Upper lobe of left lung (tissue), 4 donors: ENCODE results near the gene NRDC.

Experiments
- CTCF ChIP-seq, 6 experiments: fragments of 450-650 bp in 4 of 6; fragments of 200-600 bp in 2 of 6; sonication (generic) in 2 of 6; IDR thresholded peaks; one replicate each; pipeline ENCODE4 v1.5.1; 2016 to 2019; ENCODE audit warnings: antibody characterized with exemption in 6 of 6
- EP300 ChIP-seq, 4 donors: sonication (generic); formaldehyde crosslinking; IDR thresholded peaks; one replicate each; pipeline ENCODE4 v1.5.1; 2017; ENCODE audit warnings: antibody characterized with exemption in 4 of 4, control low read depth in 2 of 4
- POLR2A ChIP-seq, 4 donors: fragments of 450-650 bp; IDR thresholded peaks; one replicate each; pipeline ENCODE4 v1.5.1; 2016 to 2017; ENCODE audit warnings: antibody characterized with exemption in 4 of 4, mild to moderate bottlenecking in 2 of 4

GRCh38 chr1:51920130-51920529, 41.6 kb upstream of the NRDC start:
- no peak for TF ChIP-seq CTCF (IDR thresholded peaks at IDR 0.05)
- TF ChIP-seq EP300 (IDR thresholded peaks at IDR 0.05): no peak
- no peak for TF ChIP-seq POLR2A (IDR thresholded peaks at IDR 0.05)
